ENCODE data around the gene ASS1. TPM values are rescaled to one million over a fixed set of nuclear protein-coding genes. Genes with fewer than 3 reads are reported as not detected.

ASS1 gene
- polyA plus RNA-seq, 2 of the 4 experiments (the other 2 are of a cell fraction), result 11.3 to 32.5 TPM

- Histone ChIP-seq H3K9me3 (no peaks in the 10 kb centered on the region), H3K4me1 (0 out of 3 replicates have a peak, but pooled peaks cover 5% of the 10 kb centered on the region), H3K27ac (no peak overlapping the region), H3K4me3 (no peak overlapping the region), H3K4me2 (no peak overlapping the region)
- ChIA-PET POLR2A (no interaction called here), CTCF (interaction anchor here (0.7 to 1.4 kb wide), 3 partner anchors 29 to 34 kb away, joined by 3 to 4 read pairs (median 4); no protein-coding TSS in a partner anchor)
- no peak for TF ChIP-seq SMC3 (IDR thresholded peaks at IDR 0.05)
- no peak for TF ChIP-seq ZC3H11A (IDR thresholded peaks at IDR 0.05)
- TF ChIP-seq SREBF2 (IDR thresholded peaks at IDR 0.05), result no peak
- FAIRE-seq, result no peak
- 59% methylated on average over 9 of the region's 10 CpGs for WGBS (ENCODE audit: missing lambda C conversion rate)
- ATAC-seq, result peak in 1 of 2 experiments; percentile 55; a peak in 3 of 6 replicates
- peak; percentile 33 to 48 for DNase-seq (ENCODE audit: low read depth in 1 of 2, low spot score in 1 of 2)
Measured at GRCh38 chr9:130426883-130427282, 17.9 kb upstream of the ASS1 start.

DNA sequence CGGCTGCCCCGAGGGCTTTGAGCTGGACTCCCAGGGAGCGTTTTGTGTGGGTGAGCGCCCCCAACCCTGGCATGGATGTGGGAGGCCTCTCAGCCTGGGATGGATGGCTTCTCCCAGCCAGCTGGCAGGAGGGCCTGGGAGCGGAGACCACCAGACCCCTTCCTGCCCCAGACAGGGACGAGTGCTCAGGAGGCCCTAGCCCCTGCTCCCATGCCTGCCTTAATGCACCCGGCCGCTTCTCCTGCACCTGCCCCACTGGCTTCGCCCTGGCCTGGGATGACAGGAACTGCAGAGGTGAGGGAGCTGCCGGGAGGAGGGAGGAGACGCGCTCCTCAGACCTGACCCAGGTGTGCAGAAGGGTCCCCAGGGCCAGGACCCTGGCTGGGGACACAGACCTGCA, 17.4 kb upstream of the ASS1 start:
- TF ChIP-seq HES2 (IDR thresholded peaks at IDR 0.05) (no peak), HMGXB4 (CRISPR knock-in tag; IDR thresholded peaks at IDR 0.05; ENCODE audit: borderline replicate concordance) (no peak), HEYL (CRISPR knock-in tag; IDR thresholded peaks at IDR 0.05) (no peak), BCL3 (IDR thresholded peaks at IDR 0.05) (no peak), FOSL2 (IDR thresholded peaks at IDR 0.05) (no peak), FOSL2 (CRISPR knock-in tag; IDR thresholded peaks at IDR 0.05) (no peak), FOXS1 (CRISPR knock-in tag; IDR thresholded peaks at IDR 0.05) (no peak), ZFP36 (IDR thresholded peaks at IDR 0.05; ENCODE audit: borderline replicate concordance, partially characterized antibody) (no peak)
- TF ChIP-seq, protein P1, sequence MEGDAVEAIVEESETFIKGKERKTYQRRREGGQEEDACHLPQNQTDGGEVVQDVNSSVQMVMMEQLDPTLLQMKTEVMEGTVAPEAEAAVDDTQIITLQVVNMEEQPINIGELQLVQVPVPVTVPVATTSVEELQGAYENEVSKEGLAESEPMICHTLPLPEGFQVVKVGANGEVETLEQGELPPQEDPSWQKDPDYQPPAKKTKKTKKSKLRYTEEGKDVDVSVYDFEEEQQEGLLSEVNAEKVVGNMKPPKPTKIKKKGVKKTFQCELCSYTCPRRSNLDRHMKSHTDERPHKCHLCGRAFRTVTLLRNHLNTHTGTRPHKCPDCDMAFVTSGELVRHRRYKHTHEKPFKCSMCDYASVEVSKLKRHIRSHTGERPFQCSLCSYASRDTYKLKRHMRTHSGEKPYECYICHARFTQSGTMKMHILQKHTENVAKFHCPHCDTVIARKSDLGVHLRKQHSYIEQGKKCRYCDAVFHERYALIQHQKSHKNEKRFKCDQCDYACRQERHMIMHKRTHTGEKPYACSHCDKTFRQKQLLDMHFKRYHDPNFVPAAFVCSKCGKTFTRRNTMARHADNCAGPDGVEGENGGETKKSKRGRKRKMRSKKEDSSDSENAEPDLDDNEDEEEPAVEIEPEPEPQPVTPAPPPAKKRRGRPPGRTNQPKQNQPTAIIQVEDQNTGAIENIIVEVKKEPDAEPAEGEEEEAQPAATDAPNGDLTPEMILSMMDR (IDR thresholded peaks at IDR 0.05), result no peak
- H3K9me3 ChIP-seq, result no peaks in the 10 kb centered on the region
- WGBS (ENCODE audit: missing lambda C conversion rate), result 89% methylated on average over 9 of the region's 12 CpGs
- ChIA-PET POLR2A (no interaction called here), CTCF (interaction anchor here (0.8 to 1.4 kb wide), 3 partner anchors 30 to 83 kb away, joined by 3 to 4 read pairs (median 3); no protein-coding TSS in a partner anchor)
- 0 out of 6 replicates have a peak overlapping the region, but pooled peaks of 1 of the 2 experiments have one; percentile 21 for H3K27ac ChIP-seq
- ATAC-seq (no peak), FAIRE-seq (no peak), DNase-seq (ENCODE audit: low read depth in 1 of 2, low spot score in 1 of 2) (no peak)
- H3K4me3 ChIP-seq, result no peak overlapping the region
- H3K4me1 ChIP-seq, result 0 out of 3 replicates have a peak, but pooled peaks cover 5% of the 10 kb centered on the region
- no peak overlapping the region for H3K4me2 ChIP-seq

DNA sequence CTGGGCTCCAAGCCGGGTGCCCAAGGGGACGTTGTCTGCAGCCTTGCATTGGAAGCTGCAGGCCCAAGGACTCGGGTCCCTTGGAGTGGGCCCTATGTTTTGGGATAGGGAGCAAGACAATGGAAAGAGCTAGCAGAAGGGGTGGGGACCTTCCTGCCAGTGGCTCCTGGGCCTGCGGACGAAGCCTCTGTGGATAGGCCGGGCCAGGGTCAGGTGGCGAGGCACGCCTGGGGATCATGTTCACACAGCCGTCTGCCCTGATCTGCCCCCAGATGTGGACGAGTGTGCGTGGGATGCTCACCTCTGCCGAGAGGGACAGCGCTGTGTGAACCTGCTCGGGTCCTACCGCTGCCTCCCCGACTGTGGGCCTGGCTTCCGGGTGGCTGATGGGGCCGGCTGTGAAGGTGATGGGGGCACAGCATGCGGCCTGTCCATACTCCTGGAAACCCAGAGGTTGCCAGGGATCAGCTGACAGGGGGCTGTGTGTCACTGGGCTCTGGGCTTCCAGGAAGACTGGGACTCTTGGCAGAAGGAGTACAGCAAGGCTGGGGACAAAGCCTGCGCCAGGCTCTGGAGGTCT, 16.6 kb upstream of the ASS1 start:
- H3K4me2 ChIP-seq, result no peak overlapping the region
- no peak overlapping the region for H3K27ac ChIP-seq
- FAIRE-seq (no peak), ATAC-seq (no peak), DNase-seq (ENCODE audit: low read depth in 1 of 2, low spot score in 1 of 2) (no peak)
- no peak overlapping the region for H3K4me3 ChIP-seq
- 88% methylated on average over 19 of the region's 20 CpGs for WGBS (ENCODE audit: missing lambda C conversion rate)
- H3K4me1 ChIP-seq, result peaks cover 8% of the 10 kb centered on the region; the same call in 1 of the 3 replicates
- CTCF ChIA-PET, result interaction anchor here (1.0 to 1.4 kb wide), 2 partner anchors 32 to 84 kb away, joined by 3 read pairs; no protein-coding TSS in a partner anchor
- POLR2A ChIA-PET, result no interaction called here
- H3K9me3 ChIP-seq, result no peaks in the 10 kb centered on the region
- TF ChIP-seq BCL3 (IDR thresholded peaks at IDR 0.05), result no peak
- TF ChIP-seq ZSCAN20 (CRISPR knock-in tag; IDR thresholded peaks at IDR 0.05), result no peak
- no peak for TF ChIP-seq POLR2A (IDR thresholded peaks at IDR 0.05; ENCODE audit: low read length)
- no peak for TF ChIP-seq REST (IDR thresholded peaks at IDR 0.05)
- no peak for TF ChIP-seq CBX8 (IDR thresholded peaks at IDR 0.05)
- TF ChIP-seq ESRRA (IDR thresholded peaks at IDR 0.05; ENCODE audit: borderline replicate concordance, low read length), result no peak
- no peak for TF ChIP-seq MAFK (IDR thresholded peaks at IDR 0.05; ENCODE audit: partially characterized antibody)
- TF ChIP-seq ZNF302 (CRISPR knock-in tag; IDR thresholded peaks at IDR 0.05), result no peak
- no peak for TF ChIP-seq POLR2AphosphoS2 (conservative IDR thresholded peaks at IDR 0.05; ENCODE audit: low read length)
- TF ChIP-seq HMGXB4 (CRISPR knock-in tag; IDR thresholded peaks at IDR 0.05; ENCODE audit: borderline replicate concordance), result no peak

All from A549 (cell line).